ENCODE results near the gene TSPEAR. TPM values are rescaled to one million over a fixed set of nuclear protein-coding genes. Genes with fewer than 3 reads are reported as not detected.

TSPEAR gene
- total RNA-seq, 1 donor from 2014 or later, result not detected

DNA sequence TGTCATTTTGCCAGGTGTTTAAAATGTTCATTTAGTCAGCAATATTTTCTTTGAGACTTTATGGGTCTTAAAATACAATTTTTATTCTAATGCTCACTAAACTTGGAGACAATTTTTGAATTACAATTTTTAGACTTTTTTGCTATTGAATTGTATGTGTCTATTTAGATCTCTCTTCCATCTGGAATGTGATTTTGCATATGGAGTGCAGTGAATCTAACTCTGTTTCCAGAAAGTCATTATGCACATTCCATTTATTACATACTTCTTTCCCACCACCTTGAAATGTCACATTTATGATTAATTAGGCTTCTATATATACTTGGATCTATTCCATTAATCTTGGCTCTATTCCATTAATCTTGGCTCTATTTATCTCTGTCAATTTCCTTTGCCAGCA is 5.6 kb upstream of the TSPEAR start:
- no peak for DNase-seq (ENCODE audit: low read depth)
- H3K27me3 ChIP-seq (ENCODE audit: control insufficient read depth, insufficient read depth, low read length), result peaks cover 25% of the 10 kb centered on the region
- no peak for TF ChIP-seq CTCF (IDR thresholded peaks at IDR 0.05; ENCODE audit: insufficient read depth, low read length, poor library complexity, severe bottlenecking)
- H3K36me3 ChIP-seq (ENCODE audit: control insufficient read depth, insufficient read depth, low read length), result no peaks in the 10 kb centered on the region
- no peak overlapping the region for H3K4me3 ChIP-seq (ENCODE audit: low read depth, low read length)

- no peak for DNase-seq (ENCODE audit: low read depth)
- peaks cover 46% of the 10 kb centered on the region for H3K27me3 ChIP-seq (ENCODE audit: control insufficient read depth, insufficient read depth, low read length)
- TF ChIP-seq CTCF (IDR thresholded peaks at IDR 0.05; ENCODE audit: insufficient read depth, low read length, poor library complexity, severe bottlenecking), result no peak
- no peaks in the 10 kb centered on the region for H3K36me3 ChIP-seq (ENCODE audit: control insufficient read depth, insufficient read depth, low read length)
- no peak overlapping the region for H3K4me3 ChIP-seq (ENCODE audit: low read depth, low read length)
Measured at GRCh38 chr21:44714905-44715304, 3.5 kb upstream of the TSPEAR start.

- no peak overlapping the region for H3K4me3 ChIP-seq (ENCODE audit: low read depth, low read length)
- no peak for TF ChIP-seq CTCF (IDR thresholded peaks at IDR 0.05; ENCODE audit: insufficient read depth, low read length, poor library complexity, severe bottlenecking)
- DNase-seq (ENCODE audit: low read depth), result no peak
- peaks cover 56% of the 10 kb centered on the region for H3K27me3 ChIP-seq (ENCODE audit: control insufficient read depth, insufficient read depth, low read length)
- no peaks in the 10 kb centered on the region for H3K36me3 ChIP-seq (ENCODE audit: control insufficient read depth, insufficient read depth, low read length)
Measured at GRCh38 chr21:44713846-44714245, 2.5 kb upstream of the TSPEAR start.

DNA sequence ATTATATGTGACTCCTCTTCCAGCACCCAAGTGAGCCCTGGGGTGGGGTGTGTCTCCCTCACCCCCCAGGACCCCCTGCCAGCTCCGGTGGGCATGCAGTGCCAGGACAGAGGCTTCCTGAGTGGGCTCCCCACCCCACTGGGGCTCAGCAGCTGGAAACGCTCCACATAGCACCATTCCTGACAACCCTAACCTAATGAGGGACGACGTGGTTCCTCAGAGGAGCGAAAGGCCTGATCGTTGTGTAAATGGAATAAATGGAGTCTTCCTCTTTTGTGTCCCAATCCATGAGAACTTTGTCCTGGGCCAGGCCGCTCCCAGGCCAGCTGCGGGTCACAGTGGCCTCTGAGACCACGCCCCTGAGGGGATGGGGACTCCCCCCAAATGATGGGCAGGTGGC is 1.8 kb upstream of the TSPEAR start:
- no peak for DNase-seq (ENCODE audit: low read depth)
- no peak for TF ChIP-seq CTCF (IDR thresholded peaks at IDR 0.05; ENCODE audit: insufficient read depth, low read length, poor library complexity, severe bottlenecking)
- H3K27me3 ChIP-seq (ENCODE audit: control insufficient read depth, insufficient read depth, low read length), result peaks cover 56% of the 10 kb centered on the region
- no peak overlapping the region for H3K4me3 ChIP-seq (ENCODE audit: low read depth, low read length)
- no peaks in the 10 kb centered on the region for H3K36me3 ChIP-seq (ENCODE audit: control insufficient read depth, insufficient read depth, low read length)

DNA sequence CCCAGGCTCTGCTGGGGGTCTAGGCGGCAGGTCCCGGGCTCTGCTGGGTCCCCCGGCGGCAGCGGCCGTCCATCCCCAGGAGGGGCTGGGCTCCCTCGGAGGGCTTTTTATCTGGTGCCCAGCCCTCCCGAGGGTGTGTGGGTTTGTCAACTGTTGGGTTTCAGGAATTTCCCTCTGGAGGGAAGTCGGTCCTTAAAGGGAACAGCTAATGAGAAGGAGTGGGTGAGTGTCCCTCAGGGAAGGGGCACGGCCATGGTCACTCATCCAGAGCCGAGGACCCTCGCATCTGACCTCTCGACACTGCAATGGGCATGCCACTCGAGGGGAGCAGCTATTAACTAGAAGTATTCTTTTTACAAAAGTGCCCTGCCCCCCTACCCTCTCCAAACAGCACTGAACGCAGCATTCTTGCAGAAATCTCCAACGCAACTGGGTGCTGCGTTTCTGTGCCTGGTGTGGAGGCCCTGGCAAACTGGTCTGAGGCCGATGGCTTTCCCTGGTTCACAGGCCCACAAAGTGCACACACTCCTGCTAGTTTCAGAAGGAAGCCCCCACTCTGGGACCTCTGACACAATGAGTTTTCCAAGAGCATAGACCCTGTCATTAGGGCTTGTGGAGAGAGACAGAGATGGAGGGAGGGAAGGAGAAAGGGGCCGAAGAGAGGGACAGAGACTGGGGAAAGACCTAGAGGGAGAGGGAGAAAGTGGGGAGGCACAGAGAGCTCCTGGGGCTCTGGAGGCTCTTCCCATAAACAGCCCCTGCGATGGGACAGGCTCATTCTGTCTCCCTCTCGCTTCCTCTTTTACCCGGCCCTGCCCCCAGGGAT is 1.0 kb upstream of the TSPEAR start:
- H3K4me3 ChIP-seq (ENCODE audit: low read depth, low read length), result no peak overlapping the region
- peaks cover 62% of the 10 kb centered on the region for H3K27me3 ChIP-seq (ENCODE audit: control insufficient read depth, insufficient read depth, low read length)
- H3K36me3 ChIP-seq (ENCODE audit: control insufficient read depth, insufficient read depth, low read length), result no peaks in the 10 kb centered on the region
- no peak for TF ChIP-seq CTCF (IDR thresholded peaks at IDR 0.05; ENCODE audit: insufficient read depth, low read length, poor library complexity, severe bottlenecking)
- DNase-seq (ENCODE audit: low read depth), result no peak

Measured in kidney epithelial cell (primary cell).